ENCODE data around the gene TMEM42. TPM values are rescaled to one million over a fixed set of nuclear protein-coding genes. Genes with fewer than 3 reads are reported as not detected.
A peak's percentile ranks its signal among the peaks of the same experiment; 100 is the strongest.

TMEM42 gene
- total and polyA plus RNA-seq, 2 of the 8 experiments (the other 6 are each of a cell fraction or from before 2014, with no cell fraction given), result 11.2 to 41.4 TPM

GRCh38 chr3:44913868-44914468 lies 52.3 kb downstream of the TMEM42 start:
- no peak overlapping the region for H3K23ac ChIP-seq (ENCODE audit: insufficient read length)
- no peak overlapping the region for H4K5ac ChIP-seq (ENCODE audit: insufficient read length, low read depth, low read length)
- ChIA-PET CTCF (ENCODE audit: partially characterized antibody) (interaction anchor here (0.6 to 6.3 kb wide), 42 partner anchors 8 to 597 kb away, joined by 3 to 69 read pairs (median 4); partner anchors contain the start of genes EXOSC7 and TMEM42), POLR2A (ENCODE audit: partially characterized antibody) (interaction anchor here (0.6 to 2.1 kb wide), 5 partner anchors 9 to 54 kb away, joined by 3 to 5 read pairs (median 4); no protein-coding TSS in a partner anchor)
- peaks cover 0 to 2% (median 0%) of the 10 kb centered on the region in 4 experiments; a peak in 1 of 7 replicates for H3K4me1 ChIP-seq (replicated peaks in 1 of 4; ENCODE audit: control insufficient read depth in 3 of 4, insufficient read depth in 4 of 4, low read length in 3 of 4)
- no peak overlapping the region for H2BK12ac ChIP-seq (ENCODE audit: low read depth, low read length)
- no peak overlapping the region for H2AK5ac ChIP-seq (ENCODE audit: low read depth, low read length)
- H3K27ac ChIP-seq (ENCODE audit: low read depth, low read length), result no peak overlapping the region
- no peaks in the 10 kb centered on the region for H4K20me1 ChIP-seq (replicated peaks in 1 of 2; ENCODE audit: control insufficient read depth in 1 of 2, insufficient read depth in 2 of 2, low read length in 2 of 2)
- H2AFZ ChIP-seq (ENCODE audit: low read length), result no peak overlapping the region
- DNase-seq (ENCODE audit: low read depth in 1 of 2, low spot score in 2 of 2), result peak; percentile 58 to 85
- no peak overlapping the region for H3K56ac ChIP-seq (replicated peaks; ENCODE audit: insufficient read length, low read depth, low read length)
- H3K4me2 ChIP-seq (ENCODE audit: insufficient read depth in 1 of 2, low read depth in 2 of 2, low read length in 2 of 2), result no peak overlapping the region
- H3K36me3 ChIP-seq (ENCODE audit: control insufficient read depth in 2 of 4, insufficient read depth in 4 of 4, low read length in 3 of 4), result no peaks in the 10 kb centered on the region
- 53% methylated on average over 4 of the region's 4 CpGs; no CpG with 5 or more reads in 1 of the 2 experiments for WGBS, 2 experiments (ENCODE audit: extremely low coverage in 1 of 2, insufficient coverage in 1 of 2, insufficient read length in 1 of 2, insufficient replicate concordance in 2 of 2, low coverage in 1 of 2, low lambda C conversion rate in 2 of 2, missing lambda C conversion rate in 1 of 2)
- no peak overlapping the region for H3K4me3 ChIP-seq (ENCODE audit: extremely low read depth in 1 of 4, insufficient read depth in 2 of 4, low read depth in 3 of 4, low read length in 4 of 4)
- no peak overlapping the region for H3K4ac ChIP-seq (replicated peaks; ENCODE audit: insufficient read length, low read depth, low read length)
- no peak overlapping the region for H4K91ac ChIP-seq (replicated peaks; ENCODE audit: insufficient read length, low read length)
- peak; percentile 89 for FAIRE-seq
- H3K9ac ChIP-seq (replicated peaks in 1 of 4; ENCODE audit: extremely low read depth in 1 of 4, low read depth in 3 of 4, low read length in 3 of 4), result no peak overlapping the region
- no peaks in the 10 kb centered on the region for H3K79me2 ChIP-seq (ENCODE audit: control insufficient read depth in 1 of 2, insufficient read depth in 2 of 2, low read length in 2 of 2)
- no peak overlapping the region for H4K8ac ChIP-seq (ENCODE audit: extremely low read depth, insufficient read depth, low read length)
- H3K27me3 ChIP-seq (replicated peaks in 1 of 4; ENCODE audit: control insufficient read depth in 3 of 4, extremely low read depth in 1 of 4, insufficient read depth in 3 of 4, low read length in 3 of 4), result no peaks in the 10 kb centered on the region
- no peaks in the 10 kb centered on the region for H3K79me1 ChIP-seq (ENCODE audit: low read depth, low read length)
- H3K23me2 ChIP-seq (ENCODE audit: low read depth, low read length), result no peaks in the 10 kb centered on the region
- H3K14ac ChIP-seq (ENCODE audit: insufficient read length), result no peak overlapping the region
- H3K18ac ChIP-seq (ENCODE audit: extremely low read depth, low read length), result no peak overlapping the region
- H3K9me3 ChIP-seq (ENCODE audit: insufficient read depth in 2 of 2, low read depth in 1 of 2, low read length in 1 of 2), result peaks cover 0 to 3% of the 10 kb centered on the region in 2 experiments; a peak in 1 of 4 replicates
- no peak overlapping the region for H2BK5ac ChIP-seq (ENCODE audit: low read depth, low read length)
- no peak overlapping the region for H2BK15ac ChIP-seq (ENCODE audit: low read length)
- no peak overlapping the region for H2BK120ac ChIP-seq (replicated peaks; ENCODE audit: low read depth, low read length)
- H2BK20ac ChIP-seq (ENCODE audit: low read length), result no peak overlapping the region
- no peak for TF ChIP-seq RNF2 (IDR thresholded peaks at IDR 0.05; ENCODE audit: borderline replicate concordance, low read depth, low read length, missing control alignments, poor library complexity, severe bottlenecking)
- no peak for TF ChIP-seq ATF3 (IDR thresholded peaks at IDR 0.05; ENCODE audit: insufficient read depth, low read depth, low read length)
- no peak for TF ChIP-seq POLR2A (IDR thresholded peaks at IDR 0.05; ENCODE audit: control extremely low read depth in 1 of 2, low read depth in 2 of 2, low read length in 2 of 2)
- TF ChIP-seq GTF2F1 (IDR thresholded peaks at IDR 0.05; ENCODE audit: borderline replicate concordance, low read depth, low read length), result no peak
- no peak for TF ChIP-seq ATF2 (IDR thresholded peaks at IDR 0.05; ENCODE audit: low read length)
- TF ChIP-seq RBBP5 (IDR thresholded peaks at IDR 0.05; ENCODE audit: borderline replicate concordance, low read depth, low read length), result no peak
- TF ChIP-seq GABPA (IDR thresholded peaks at IDR 0.05; ENCODE audit: borderline replicate concordance, insufficient read depth, low read length), result no peak
- no peak for TF ChIP-seq SAP30 (IDR thresholded peaks at IDR 0.05; ENCODE audit: insufficient read depth, insufficient replicate concordance, low read length)
- TF ChIP-seq CBX5 (IDR thresholded peaks at IDR 0.05; ENCODE audit: low read depth, low read length), result no peak
- no peak for TF ChIP-seq HDAC6 (IDR thresholded peaks at IDR 0.05; ENCODE audit: low read depth, low read length)

All from H1 (cell line).